ENCODE measurements around the gene BCAS1.

GRCh38 chr20:54063580-54063979 lies 6.8 kb downstream of the BCAS1 start:
- TF ChIP-seq CTCF (IDR thresholded peaks at IDR 0.05 in 4 of 5, conservative IDR thresholded peaks at IDR 0.05 in 1 of 5), result no peak
- TF ChIP-seq POLR2A (IDR thresholded peaks at IDR 0.05), result no peak
